ENCODE measurements around the gene MLLT3. TPM values are rescaled to one million over a fixed set of nuclear protein-coding genes. Genes with fewer than 3 reads are reported as not detected.

Gene MLLT3
- total RNA-seq, 1 experiment from 2014 or later, result 7.0 TPM

DNA sequence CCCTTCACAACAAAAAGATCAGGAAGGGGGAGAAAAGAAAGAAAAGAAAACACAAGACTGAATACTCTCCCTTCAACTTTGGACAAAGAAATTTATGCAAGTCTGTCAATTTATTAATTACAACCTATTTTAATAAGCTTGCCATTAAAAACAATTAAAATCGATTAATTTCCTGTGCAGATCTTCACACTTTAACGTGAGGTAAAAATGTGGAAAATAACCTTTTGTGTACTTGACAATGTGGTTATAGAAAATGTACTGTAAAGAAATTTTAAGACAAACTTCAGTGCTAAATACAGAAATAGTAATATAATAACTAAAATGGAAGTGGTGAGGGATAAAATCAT, 2.7 kb upstream of the MLLT3 start:
- Mint-ChIP-seq H3K4me1 (peaks cover 21% of the 10 kb centered on the region), H3K36me3 (no peaks in the 10 kb centered on the region), H3K27me3 (ENCODE audit: low read depth) (peaks cover 45% of the 10 kb centered on the region), H3K27ac (no peak overlapping the region), H3K9me3 (no peaks in the 10 kb centered on the region), H3K4me3 (peak overlapping the region; percentile 73)
- ChIA-PET POLR2A (no interaction called here), CTCF (interaction anchor here (0.7 to 3.9 kb wide), 19 partner anchors 18 to 486 kb away, joined by 3 to 40 read pairs (median 4); partner anchors contain the start of gene FOCAD)
- DNase-seq (ENCODE audit: low spot score) (no peak), ATAC-seq (no peak)
- TF ChIP-seq ZNF532 (CRISPR knock-in tag; IDR thresholded peaks at IDR 0.05; ENCODE audit: borderline replicate concordance) (no peak), CREM (CRISPR knock-in tag; IDR thresholded peaks at IDR 0.05) (no peak), ZNF396 (CRISPR knock-in tag; IDR thresholded peaks at IDR 0.05; ENCODE audit: borderline replicate concordance) (no peak), NFE2L1 (CRISPR knock-in tag; IDR thresholded peaks at IDR 0.05) (no peak), ZNF671 (CRISPR knock-in tag; IDR thresholded peaks at IDR 0.05) (no peak), ETV6 (CRISPR knock-in tag; IDR thresholded peaks at IDR 0.05) (no peak)
- TF ChIP-seq, protein P1, sequence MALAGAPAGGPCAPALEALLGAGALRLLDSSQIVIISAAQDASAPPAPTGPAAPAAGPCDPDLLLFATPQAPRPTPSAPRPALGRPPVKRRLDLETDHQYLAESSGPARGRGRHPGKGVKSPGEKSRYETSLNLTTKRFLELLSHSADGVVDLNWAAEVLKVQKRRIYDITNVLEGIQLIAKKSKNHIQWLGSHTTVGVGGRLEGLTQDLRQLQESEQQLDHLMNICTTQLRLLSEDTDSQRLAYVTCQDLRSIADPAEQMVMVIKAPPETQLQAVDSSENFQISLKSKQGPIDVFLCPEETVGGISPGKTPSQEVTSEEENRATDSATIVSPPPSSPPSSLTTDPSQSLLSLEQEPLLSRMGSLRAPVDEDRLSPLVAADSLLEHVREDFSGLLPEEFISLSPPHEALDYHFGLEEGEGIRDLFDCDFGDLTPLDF (CRISPR knock-in tag; IDR thresholded peaks at IDR 0.05), result no peak
- TF ChIP-seq, protein P2, sequence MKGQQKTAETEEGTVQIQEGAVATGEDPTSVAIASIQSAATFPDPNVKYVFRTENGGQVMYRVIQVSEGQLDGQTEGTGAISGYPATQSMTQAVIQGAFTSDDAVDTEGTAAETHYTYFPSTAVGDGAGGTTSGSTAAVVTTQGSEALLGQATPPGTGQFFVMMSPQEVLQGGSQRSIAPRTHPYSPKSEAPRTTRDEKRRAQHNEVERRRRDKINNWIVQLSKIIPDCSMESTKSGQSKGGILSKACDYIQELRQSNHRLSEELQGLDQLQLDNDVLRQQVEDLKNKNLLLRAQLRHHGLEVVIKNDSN (CRISPR knock-in tag; IDR thresholded peaks at IDR 0.05), result no peak

DNA sequence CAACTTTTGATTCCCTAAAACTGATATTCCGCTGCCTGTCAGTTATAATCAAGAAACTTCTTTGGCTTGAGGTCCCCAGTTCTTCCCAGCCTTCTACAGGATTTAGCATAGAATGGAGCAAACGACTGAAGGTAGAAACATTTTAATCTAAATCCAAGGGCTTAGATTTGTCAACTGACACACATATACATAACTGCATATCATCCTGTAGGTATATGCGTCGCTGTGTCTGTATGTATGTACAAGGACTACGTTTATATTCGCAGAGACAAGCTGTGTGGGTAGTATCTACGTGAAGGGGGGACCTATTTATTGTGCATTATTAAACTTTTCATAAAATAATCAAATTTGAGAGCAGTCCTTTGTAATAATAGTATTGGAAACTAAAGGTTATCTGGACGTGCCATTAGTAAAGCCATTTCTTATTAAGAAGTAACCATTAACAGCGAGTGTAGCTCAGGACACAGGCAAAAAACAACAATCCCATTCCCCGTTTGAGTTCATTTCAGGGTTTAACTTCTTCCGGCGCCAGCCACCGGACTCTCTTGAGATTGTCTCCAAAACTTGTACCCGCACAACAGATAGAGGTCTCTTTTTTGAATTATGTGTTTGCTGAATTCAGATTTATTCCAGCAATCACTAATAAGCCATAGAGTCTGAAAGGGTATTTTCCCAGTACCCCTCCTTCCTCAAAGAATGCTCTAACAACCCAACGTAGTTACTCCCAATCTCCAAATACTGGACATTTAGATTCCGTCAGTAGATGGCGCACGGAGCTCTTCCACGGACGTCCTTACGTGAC, 2.1 kb upstream of the MLLT3 start:
- peak; percentile 32 for DNase-seq (ENCODE audit: low spot score)

More for the DNA sequence above, 2.1 kb upstream of the MLLT3 start:
- Mint-ChIP-seq H3K4me1 (peaks cover 27% of the 10 kb centered on the region), H3K36me3 (no peaks in the 10 kb centered on the region), H3K27ac (no peak overlapping the region), H3K4me3 (peak overlapping the region; percentile 73), H3K27me3 (ENCODE audit: low read depth) (peaks cover 50% of the 10 kb centered on the region), H3K9me3 (no peaks in the 10 kb centered on the region)
- TF ChIP-seq PRDM15 (CRISPR knock-in tag; IDR thresholded peaks at IDR 0.05), result peak; percentile 90
- TF ChIP-seq FOXP1 (CRISPR knock-in tag; IDR thresholded peaks at IDR 0.05; ENCODE audit: borderline replicate concordance), result no peak
- TF ChIP-seq CTCF (IDR thresholded peaks at IDR 0.05), result peak; percentile 31; the same call in 1 of the 2 replicates
- ChIA-PET CTCF (interaction anchor here (0.7 to 3.9 kb wide), 23 partner anchors 18 to 486 kb away, joined by 3 to 40 read pairs (median 4); partner anchors contain the start of gene FOCAD), POLR2A (no interaction called here)
- ATAC-seq, result 0 out of 2 replicates have a peak, but pooled peaks have one; percentile 5
